Nephron (organoid): ENCODE results near the gene CFAP43.

Source experiments
- H3K27ac Mint-ChIP-seq, 3 experiments: 2 replicates each; pipeline ENCODE4 v1.8.0; 2020; ENCODE audit warnings: mixed read lengths in 3 of 3, mild to moderate bottlenecking in 2 of 3, moderate library complexity in 1 of 3
- H3K27me3 Mint-ChIP-seq: 2 replicates; pipeline ENCODE4 v1.8.0; 2021; ENCODE audit warnings: low read depth, mild to moderate bottlenecking, moderate library complexity, mixed read lengths
- H3K36me3 Mint-ChIP-seq: 2 replicates; pipeline ENCODE4 v1.8.0; 2020; ENCODE audit warnings: low read depth, mixed read lengths
- H3K4me1 Mint-ChIP-seq: 2 replicates; pipeline ENCODE4 v1.8.0; 2020; ENCODE audit warnings: mixed read lengths
- H3K4me3 Mint-ChIP-seq, 3 experiments: 2 replicates each; pipeline ENCODE4 v1.8.0; 2020; ENCODE audit warnings: mild to moderate bottlenecking in 3 of 3, mixed read lengths in 3 of 3, moderate library complexity in 2 of 3
- H3K9me3 Mint-ChIP-seq: 2 replicates; pipeline ENCODE4 v1.8.0; 2020; ENCODE audit warnings: mixed read lengths
- TF ChIP-seq, protein P1 (sequence below), 3 experiments: fragments of 200-600 bp; sonication (generic); IDR thresholded peaks; one replicate each; pipeline ENCODE4 v1.5.0; 2021; ENCODE audit warnings: antibody characterized with exemption in 3 of 3; ENCODE audit not compliant: unreplicated experiment in 3 of 3

Gene CFAP43

GRCh38 chr10:104170610-104171254 is 61.4 kb downstream of the CFAP43 start:
- H3K9me3 Mint-ChIP-seq = peaks cover 10% of the 10 kb centered on the region
- H3K36me3 Mint-ChIP-seq = peaks cover 14% of the 10 kb centered on the region
- no peak overlapping the region for H3K4me3 Mint-ChIP-seq
- H3K4me1 Mint-ChIP-seq = peaks cover 5% of the 10 kb centered on the region
- TF ChIP-seq, protein P1, sequence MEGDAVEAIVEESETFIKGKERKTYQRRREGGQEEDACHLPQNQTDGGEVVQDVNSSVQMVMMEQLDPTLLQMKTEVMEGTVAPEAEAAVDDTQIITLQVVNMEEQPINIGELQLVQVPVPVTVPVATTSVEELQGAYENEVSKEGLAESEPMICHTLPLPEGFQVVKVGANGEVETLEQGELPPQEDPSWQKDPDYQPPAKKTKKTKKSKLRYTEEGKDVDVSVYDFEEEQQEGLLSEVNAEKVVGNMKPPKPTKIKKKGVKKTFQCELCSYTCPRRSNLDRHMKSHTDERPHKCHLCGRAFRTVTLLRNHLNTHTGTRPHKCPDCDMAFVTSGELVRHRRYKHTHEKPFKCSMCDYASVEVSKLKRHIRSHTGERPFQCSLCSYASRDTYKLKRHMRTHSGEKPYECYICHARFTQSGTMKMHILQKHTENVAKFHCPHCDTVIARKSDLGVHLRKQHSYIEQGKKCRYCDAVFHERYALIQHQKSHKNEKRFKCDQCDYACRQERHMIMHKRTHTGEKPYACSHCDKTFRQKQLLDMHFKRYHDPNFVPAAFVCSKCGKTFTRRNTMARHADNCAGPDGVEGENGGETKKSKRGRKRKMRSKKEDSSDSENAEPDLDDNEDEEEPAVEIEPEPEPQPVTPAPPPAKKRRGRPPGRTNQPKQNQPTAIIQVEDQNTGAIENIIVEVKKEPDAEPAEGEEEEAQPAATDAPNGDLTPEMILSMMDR (IDR thresholded peaks at IDR 0.05; ENCODE audit: unreplicated experiment in 3 of 3) = no peak
- H3K27me3 Mint-ChIP-seq = no peaks in the 10 kb centered on the region
- H3K27ac Mint-ChIP-seq = no peak overlapping the region

- TF ChIP-seq, protein P1 (IDR thresholded peaks at IDR 0.05; ENCODE audit: unreplicated experiment in 3 of 3) = no peak
- H3K27me3 Mint-ChIP-seq = peaks cover 9% of the 10 kb centered on the region
- H3K4me3 Mint-ChIP-seq = no peak overlapping the region
- no peak overlapping the region for H3K27ac Mint-ChIP-seq
- H3K36me3 Mint-ChIP-seq = peaks cover 11% of the 10 kb centered on the region
- H3K4me1 Mint-ChIP-seq = no peaks in the 10 kb centered on the region
- peaks cover 29% of the 10 kb centered on the region for H3K9me3 Mint-ChIP-seq
These were observed 76.6 kb downstream of the CFAP43 start for GRCh38 chr10:104155591-104155990.

- Mint-ChIP-seq H3K36me3 (peaks cover 11% of the 10 kb centered on the region), H3K9me3 (peaks cover 29% of the 10 kb centered on the region), H3K27ac (no peak overlapping the region), H3K4me1 (no peaks in the 10 kb centered on the region), H3K4me3 (no peak overlapping the region), H3K27me3 (peaks cover 9% of the 10 kb centered on the region)
- TF ChIP-seq, protein P1 (IDR thresholded peaks at IDR 0.05; ENCODE audit: unreplicated experiment in 3 of 3) = no peak
These were observed 80.4 kb downstream of the CFAP43 start for GRCh38 chr10:104151737-104152136.

DNA sequence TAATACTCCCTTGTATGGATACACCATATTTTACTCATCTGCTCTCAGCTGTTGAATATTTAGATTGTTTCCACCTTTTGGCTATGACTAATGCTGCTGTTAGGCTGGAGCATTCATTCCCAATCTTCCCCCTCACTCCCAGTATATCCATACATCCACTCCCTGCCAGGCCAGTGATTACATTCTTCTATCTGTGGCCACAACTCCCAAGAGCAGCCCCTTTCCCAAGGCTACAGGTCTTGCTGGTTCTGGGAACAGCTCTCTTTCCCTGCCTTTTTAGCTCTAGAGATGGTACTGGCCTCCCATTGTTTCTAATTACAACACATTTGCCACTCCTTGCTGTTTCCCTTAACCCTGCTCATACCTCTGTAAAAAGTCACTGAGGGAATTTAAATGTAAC is 82.0 kb downstream of the CFAP43 start:
- H3K27ac Mint-ChIP-seq = no peak overlapping the region
- TF ChIP-seq, protein P1 (IDR thresholded peaks at IDR 0.05; ENCODE audit: unreplicated experiment in 3 of 3) = no peak
- no peaks in the 10 kb centered on the region for H3K27me3 Mint-ChIP-seq
- no peaks in the 10 kb centered on the region for H3K4me1 Mint-ChIP-seq
- H3K4me3 Mint-ChIP-seq = no peak overlapping the region
- peaks cover 11% of the 10 kb centered on the region for H3K36me3 Mint-ChIP-seq
- peaks cover 26% of the 10 kb centered on the region for H3K9me3 Mint-ChIP-seq

DNA sequence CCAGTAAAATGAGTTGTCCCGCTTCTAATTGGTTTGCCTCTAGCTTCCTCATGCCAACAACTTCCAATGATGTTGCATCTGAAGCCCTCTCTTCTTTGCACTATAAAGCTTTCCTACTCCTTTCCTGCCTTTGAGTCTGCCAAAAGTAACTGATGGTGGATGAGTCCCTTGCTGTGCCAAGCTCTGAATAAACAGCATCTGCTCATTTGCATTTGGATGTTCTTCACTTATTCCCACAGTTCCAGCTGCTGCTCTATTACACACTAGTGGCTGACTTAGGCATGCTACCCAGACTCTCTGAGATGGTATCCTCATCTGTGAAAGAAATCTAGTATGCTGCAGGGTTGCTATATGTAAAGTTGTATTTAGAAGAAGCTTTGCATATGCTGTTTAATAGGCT is 85.3 kb downstream of the CFAP43 start:
- peaks cover 3% of the 10 kb centered on the region for H3K36me3 Mint-ChIP-seq

More for the DNA sequence above, 85.3 kb downstream of the CFAP43 start:
- TF ChIP-seq, protein P1 (IDR thresholded peaks at IDR 0.05; ENCODE audit: unreplicated experiment in 3 of 3) = no peak
- no peak overlapping the region for H3K4me3 Mint-ChIP-seq
- peaks cover 9% of the 10 kb centered on the region for H3K9me3 Mint-ChIP-seq
- H3K27ac Mint-ChIP-seq = no peak overlapping the region
- H3K4me1 Mint-ChIP-seq = no peaks in the 10 kb centered on the region
- no peaks in the 10 kb centered on the region for H3K27me3 Mint-ChIP-seq
